Measurements from ENCODE around the gene BTNL9. TPM values are rescaled to one million over a fixed set of nuclear protein-coding genes. Genes with fewer than 3 reads are reported as not detected.

The BTNL9 gene
- total RNA-seq, 1 donor from 2014 or later: 105 TPM

DNA sequence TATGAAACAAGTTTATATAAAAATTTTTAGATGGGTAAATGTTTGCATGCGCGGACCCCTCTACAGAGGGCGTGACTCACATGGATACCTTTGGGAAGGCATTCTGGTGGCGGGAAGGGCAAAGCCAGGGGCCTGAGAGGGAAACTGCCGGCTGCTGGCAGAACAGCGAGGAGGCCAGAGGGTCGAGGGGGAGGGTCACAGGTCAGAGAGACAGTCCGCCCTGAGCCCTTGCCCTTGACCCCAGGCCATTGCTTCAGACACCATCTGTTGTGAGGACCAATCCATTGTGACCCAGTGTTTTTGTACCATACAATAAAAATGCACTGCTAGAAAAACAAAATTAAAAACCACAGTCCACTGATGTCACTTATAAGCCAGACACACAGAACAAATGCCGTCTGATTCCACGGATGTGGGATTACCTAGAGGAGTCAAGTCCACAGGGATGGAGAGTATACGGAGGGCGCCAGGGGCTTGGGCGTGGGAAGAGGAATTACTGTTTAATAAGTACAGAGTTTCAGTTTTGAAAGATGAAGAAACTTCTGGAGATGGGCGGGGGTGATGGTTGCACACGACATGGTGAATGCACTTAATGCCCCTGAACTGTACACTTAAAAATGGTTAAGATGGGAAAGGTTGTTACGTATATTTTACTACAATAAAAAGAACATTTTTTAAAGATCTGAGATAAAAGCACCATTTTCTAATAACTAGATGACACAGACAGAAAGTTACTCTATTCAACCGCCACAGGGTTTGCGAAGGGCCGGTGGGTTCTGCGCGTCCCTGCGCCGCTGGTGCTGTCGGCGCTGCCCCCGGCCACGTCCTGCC, 12.0 kb downstream of the BTNL9 start:
- H3K4me3 ChIP-seq: peak overlapping the region; percentile 65 to 68
- intact Hi-C loops (cut with DNase I): no loop called here
- H3K27me3 ChIP-seq: peaks cover 9% of the 10 kb centered on the region
- no peaks in the 10 kb centered on the region for H3K9me3 ChIP-seq
- no peaks in the 10 kb centered on the region for H3K36me3 ChIP-seq
- H3K27ac ChIP-seq: no peak overlapping the region
- H3K4me1 ChIP-seq: peaks cover 0 to 8% of the 10 kb centered on the region in 2 donors
- no peak for TF ChIP-seq CTCF (IDR thresholded peaks at IDR 0.05)
- DNase-seq (ENCODE audit: low spot score in 2 of 2): no peak

- Histone ChIP-seq H3K9me3 (no peaks in the 10 kb centered on the region), H3K27ac (no peak overlapping the region), H3K36me3 (no peaks in the 10 kb centered on the region), H3K27me3 (peaks cover 9% of the 10 kb centered on the region), H3K4me3 (peak overlapping the region; percentile 65 to 68), H3K4me1 (peaks cover 0 to 8% of the 10 kb centered on the region in 2 donors)
- intact Hi-C loops (cut with DNase I): no loop called here
- DNase-seq (ENCODE audit: low spot score in 2 of 2): no peak
- TF ChIP-seq CTCF (IDR thresholded peaks at IDR 0.05): no peak
Observed at GRCh38 chr5:181052672-181053487, 12.8 kb downstream of the BTNL9 start.

- peaks cover 0 to 8% of the 10 kb centered on the region in 2 donors for H3K4me1 ChIP-seq
- no peaks in the 10 kb centered on the region for H3K36me3 ChIP-seq
- H3K27me3 ChIP-seq: peaks cover 9% of the 10 kb centered on the region
- intact Hi-C loops (cut with DNase I): no loop called here
- no peaks in the 10 kb centered on the region for H3K9me3 ChIP-seq
- no peak overlapping the region for H3K27ac ChIP-seq
- no peak for TF ChIP-seq CTCF (IDR thresholded peaks at IDR 0.05)
- peak overlapping the region; percentile 65 to 68 for H3K4me3 ChIP-seq
- no peak for DNase-seq (ENCODE audit: low spot score in 2 of 2)
Observed at GRCh38 chr5:181053488-181054121, 13.5 kb downstream of the BTNL9 start.

DNA sequence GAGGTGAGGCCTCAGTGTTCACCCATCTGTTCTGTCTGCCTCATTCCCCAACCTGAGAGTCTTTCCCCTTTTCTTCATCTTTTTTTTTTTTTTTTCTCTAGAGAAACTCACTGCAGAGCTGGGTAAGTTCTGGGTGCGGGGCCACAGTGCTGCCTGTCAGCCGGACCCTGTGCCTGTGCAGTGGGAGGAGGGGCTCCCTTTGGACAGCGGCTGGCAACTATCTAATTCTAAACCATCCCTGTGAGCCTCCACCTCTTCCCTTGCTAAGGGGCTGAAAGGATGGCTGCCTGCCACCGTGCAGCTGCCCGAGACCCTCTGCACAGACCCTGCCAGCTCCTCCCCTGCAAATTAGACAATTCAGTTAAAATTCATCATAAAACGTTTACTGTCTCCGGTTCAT, 14.1 kb downstream of the BTNL9 start:
- Histone ChIP-seq H3K27me3 (peaks cover 9% of the 10 kb centered on the region), H3K36me3 (no peaks in the 10 kb centered on the region), H3K9me3 (no peaks in the 10 kb centered on the region), H3K4me1 (peaks cover 0 to 8% of the 10 kb centered on the region in 2 donors), H3K4me3 (no peak overlapping the region), H3K27ac (no peak overlapping the region)
- no peak for TF ChIP-seq CTCF (IDR thresholded peaks at IDR 0.05)
- DNase-seq (ENCODE audit: low spot score in 2 of 2): no peak
- intact Hi-C loops (cut with DNase I): no loop called here

DNA sequence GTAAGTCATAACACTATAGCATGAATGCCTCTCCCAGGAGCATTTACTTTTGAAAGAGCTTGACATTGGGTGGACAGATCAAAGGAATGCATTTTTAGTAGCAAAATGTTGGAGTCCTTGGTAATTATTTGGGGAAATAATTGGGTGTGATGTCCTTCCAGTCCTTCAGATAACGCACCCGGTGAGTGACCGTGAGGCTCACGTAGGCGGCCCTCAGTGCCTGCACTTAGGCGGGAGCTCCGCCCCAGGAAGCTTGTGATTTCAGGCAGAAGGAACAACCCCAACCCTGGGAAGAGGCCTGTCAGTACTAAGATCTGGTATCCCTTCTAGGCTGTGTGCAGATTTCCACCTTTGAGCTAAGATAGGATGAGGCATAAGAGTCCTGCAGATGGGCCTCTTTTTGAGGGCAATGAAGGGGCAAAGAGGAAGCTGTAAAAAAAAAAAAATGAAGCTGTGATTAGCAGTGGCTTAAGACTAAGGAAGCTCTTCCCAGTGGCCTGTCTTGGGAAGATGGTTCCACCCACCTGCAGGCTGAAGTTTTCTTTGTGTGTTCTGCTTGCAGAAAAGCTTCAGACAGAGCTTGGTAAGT, 14.9 kb downstream of the BTNL9 start:
- no peak for DNase-seq (ENCODE audit: low spot score in 2 of 2)
- intact Hi-C loops (cut with DNase I): no loop called here
- Histone ChIP-seq H3K4me1 (peaks cover 0 to 8% of the 10 kb centered on the region in 2 donors), H3K4me3 (no peak overlapping the region), H3K27ac (no peak overlapping the region), H3K27me3 (peaks cover 9% of the 10 kb centered on the region), H3K36me3 (no peaks in the 10 kb centered on the region), H3K9me3 (no peaks in the 10 kb centered on the region)
- no peak for TF ChIP-seq CTCF (IDR thresholded peaks at IDR 0.05)
